GM12801 (cell line): ENCODE results near the gene ATP5F1C.

ENCODE experiments used
- CTCF ChIP-seq: IDR thresholded peaks from one replicate; pipeline ENCODE4 v1.5.1; 2011; ENCODE audit warnings: control low read depth; ENCODE audit not compliant: insufficient read length; ENCODE audit errors: extremely low read depth

Gene ATP5F1C

GRCh38 chr10:7856678-7857077 lies 68.7 kb downstream of the ATP5F1C start:
- no peak for TF ChIP-seq CTCF

DNA sequence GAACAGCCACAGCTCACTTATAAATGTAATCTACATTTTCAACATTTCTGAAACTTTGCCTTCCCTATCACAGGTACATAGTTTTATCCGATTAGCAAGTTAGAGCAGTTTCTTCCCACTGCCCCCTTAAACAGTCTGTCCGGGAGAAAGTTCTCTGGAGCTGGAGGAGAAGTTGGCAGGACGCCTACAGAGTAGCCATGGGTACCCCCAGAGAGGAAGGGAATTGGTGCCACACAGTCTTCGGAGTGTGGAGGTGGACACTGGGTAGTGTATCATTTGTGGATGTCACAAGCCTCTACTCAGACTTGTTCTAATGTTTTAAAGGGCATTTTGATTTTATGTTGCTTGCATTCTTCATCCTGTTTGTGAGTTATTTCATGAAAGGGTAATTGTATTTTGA lies 69.3 kb downstream of the ATP5F1C start:
- no peak for TF ChIP-seq CTCF
